WI38 (cell line): ENCODE data around the gene TMEFF1.
A peak's percentile ranks its signal among the peaks of the same experiment; 100 is the strongest.

Experiments used
- H3K4me3 ChIP-seq: 2 replicates; pipeline ENCODE4 v1.5.1; 2011; ENCODE audit warnings: low read depth, mild to moderate bottlenecking, control low read depth, low read length
- CTCF ChIP-seq: IDR thresholded peaks from 2 replicates; pipeline ENCODE4 v1.5.1; 2012; ENCODE audit warnings: low read depth, mild to moderate bottlenecking, control low read depth, low read length

The TMEFF1 gene

GRCh38 chr9:100466171-100466828 lies 6.6 kb upstream of the TMEFF1 start:
- no peak for TF ChIP-seq CTCF

GRCh38 chr9:100466829-100467221 lies 6.1 kb upstream of the TMEFF1 start:
- no peak for TF ChIP-seq CTCF
- no peak overlapping the region for H3K4me3 ChIP-seq

More at GRCh38 chr9:100466171-100466828, 6.6 kb upstream of the TMEFF1 start:
- no peak overlapping the region for H3K4me3 ChIP-seq

- no peak for TF ChIP-seq CTCF
- H3K4me3 ChIP-seq: no peak overlapping the region
Observed at GRCh38 chr9:100468041-100468440, 4.9 kb upstream of the TMEFF1 start.

GRCh38 chr9:100472268-100472667 lies 681 bp upstream of the TMEFF1 start:
- TF ChIP-seq CTCF: no peak
- H3K4me3 ChIP-seq: peak overlapping the region; percentile 73

GRCh38 chr9:100473276-100474081 lies 530 bp downstream of the TMEFF1 start:
- peak overlapping the region; percentile 73 for H3K4me3 ChIP-seq
- TF ChIP-seq CTCF: no peak

GRCh38 chr9:100474082-100474923 lies 1.4 kb downstream of the TMEFF1 start:
- TF ChIP-seq CTCF: no peak
- peak overlapping the region; percentile 73 for H3K4me3 ChIP-seq
